Neuronal stem cell (in vitro differentiated cells): ENCODE data around the gene CCDC54.
A peak's percentile ranks its signal among the peaks of the same experiment; 100 is the strongest.

Experiments
- DNase-seq: peaks from one replicate; pipeline ENCODE4 v3.0.0-alpha.2; 2013; ENCODE audit warnings: low spot score
- H2AFZ ChIP-seq: one replicate; pipeline ENCODE4 v1.6.1; 2013; ENCODE audit warnings: mild to moderate bottlenecking, low read length, inconsistent platforms
- H2AK5ac ChIP-seq: 2 replicates; pipeline ENCODE4 v1.6.1; 2013; ENCODE audit warnings: low read depth, mild to moderate bottlenecking, inconsistent platforms, low read length, moderate library complexity, mixed read lengths
- H2BK120ac ChIP-seq: 2 replicates; pipeline ENCODE4 v1.6.1; 2013; ENCODE audit warnings: low read depth, mild to moderate bottlenecking, inconsistent platforms, low read length, moderate library complexity, mixed read lengths
- H2BK12ac ChIP-seq: one replicate; pipeline ENCODE4 v1.6.1; 2013; ENCODE audit warnings: low read length, inconsistent platforms
- H2BK15ac ChIP-seq: 2 replicates; pipeline ENCODE4 v1.6.1; 2013; ENCODE audit warnings: mild to moderate bottlenecking, low read length, inconsistent platforms, mixed read lengths
- H2BK5ac ChIP-seq: one replicate; pipeline ENCODE4 v1.6.1; 2013; ENCODE audit warnings: inconsistent platforms, mild to moderate bottlenecking, low read length, moderate library complexity
- H3K14ac ChIP-seq: one replicate; pipeline ENCODE4 v1.6.1; 2013; ENCODE audit warnings: low read length, inconsistent platforms
- H3K18ac ChIP-seq: 2 replicates; pipeline ENCODE4 v1.6.1; 2013; ENCODE audit warnings: low read length, inconsistent platforms
- H3K23ac ChIP-seq: 2 replicates; pipeline ENCODE4 v1.6.1; 2013; ENCODE audit warnings: low read depth, mild to moderate bottlenecking, mixed read lengths, low read length, inconsistent platforms; ENCODE audit not compliant: poor library complexity
- H3K27ac ChIP-seq: replicated peaks from 3 replicates; pipeline ENCODE4 v1.5.1; 2013; ENCODE audit warnings: low read length, inconsistent platforms
- H3K27me3 ChIP-seq, 3 experiments: 2 replicates each; pipeline ENCODE4 v1.6.1; 2013; ENCODE audit warnings: low read length in 3 of 3, mild to moderate bottlenecking in 2 of 3, inconsistent platforms in 1 of 3, low read depth in 1 of 3, mixed read lengths in 1 of 3, moderate library complexity in 1 of 3; ENCODE audit not compliant: control insufficient read depth in 3 of 3, insufficient read depth in 3 of 3
- H3K36me3 ChIP-seq, 2 donors: replicated peaks in 1 of 2; 2 replicates each; pipeline ENCODE4 v1.6.1; 2013; ENCODE audit warnings: low read length in 2 of 2; ENCODE audit not compliant: control insufficient read depth in 2 of 2, insufficient read depth in 2 of 2
- H3K4ac ChIP-seq: 2 replicates; pipeline ENCODE4 v1.6.1; 2013; ENCODE audit warnings: inconsistent platforms, mild to moderate bottlenecking, low read length, moderate library complexity
- H3K4me1 ChIP-seq, 2 donors: 1 replicate in 1 of 2; 2 replicates in 1 of 2; pipeline ENCODE4 v1.6.1; 2013; ENCODE audit warnings: low read length in 2 of 2, low read depth in 1 of 2; ENCODE audit not compliant: control insufficient read depth in 2 of 2, insufficient read depth in 1 of 2
- H3K4me2 ChIP-seq: one replicate; pipeline ENCODE4 v1.6.1; 2013; ENCODE audit warnings: mild to moderate bottlenecking, low read length, inconsistent platforms; ENCODE audit not compliant: insufficient read depth, poor library complexity, severe bottlenecking
- H3K4me3 ChIP-seq, 2 donors: 2 replicates each; pipeline ENCODE4 v1.5.1; 2013; ENCODE audit warnings: low read length in 2 of 2, mild to moderate bottlenecking in 2 of 2, inconsistent platforms in 1 of 2, moderate library complexity in 1 of 2
- H3K79me1 ChIP-seq: one replicate; pipeline ENCODE4 v1.6.1; 2013; ENCODE audit warnings: low read depth, mild to moderate bottlenecking, inconsistent platforms, low read length, moderate library complexity
- H3K9ac ChIP-seq: one replicate; pipeline ENCODE4 v1.6.1; 2013; ENCODE audit warnings: mild to moderate bottlenecking, low read depth, low read length, inconsistent platforms; ENCODE audit not compliant: poor library complexity
- H3K9me3 ChIP-seq, 2 donors: replicated peaks in 1 of 2; 2 replicates each; pipeline versions ENCODE3 to v1.6.1; 2013; ENCODE audit warnings: low read length in 2 of 2, mild to moderate bottlenecking in 2 of 2, inconsistent platforms in 1 of 2, low read depth in 1 of 2, mixed read lengths in 1 of 2, moderate library complexity in 1 of 2; ENCODE audit not compliant: control insufficient read depth in 2 of 2, insufficient read depth in 1 of 2
- H4K8ac ChIP-seq: one replicate; pipeline ENCODE4 v1.6.1; 2013; ENCODE audit warnings: low read depth, mild to moderate bottlenecking, inconsistent platforms, low read length, moderate library complexity
- H4K91ac ChIP-seq: one replicate; pipeline ENCODE4 v1.6.1; 2013; ENCODE audit warnings: low read length, low read depth, mild to moderate bottlenecking, inconsistent platforms; ENCODE audit not compliant: poor library complexity
- WGBS, 2 donors: extraction: QIAGEN DNeasy Blood & Tissue Kit; methylation state at CpG; one replicate each; pipeline ENCODE4 v1.1.7; 2013; ENCODE audit warnings: missing lambda C conversion rate in 2 of 2, mixed read lengths in 1 of 2; ENCODE audit not compliant: insufficient read length in 2 of 2, insufficient replicate concordance in 1 of 2; ENCODE audit errors: extremely low coverage in 2 of 2; 5-methylcytosine and 5-hydroxymethylcytosine counted together

CCDC54 gene

DNA sequence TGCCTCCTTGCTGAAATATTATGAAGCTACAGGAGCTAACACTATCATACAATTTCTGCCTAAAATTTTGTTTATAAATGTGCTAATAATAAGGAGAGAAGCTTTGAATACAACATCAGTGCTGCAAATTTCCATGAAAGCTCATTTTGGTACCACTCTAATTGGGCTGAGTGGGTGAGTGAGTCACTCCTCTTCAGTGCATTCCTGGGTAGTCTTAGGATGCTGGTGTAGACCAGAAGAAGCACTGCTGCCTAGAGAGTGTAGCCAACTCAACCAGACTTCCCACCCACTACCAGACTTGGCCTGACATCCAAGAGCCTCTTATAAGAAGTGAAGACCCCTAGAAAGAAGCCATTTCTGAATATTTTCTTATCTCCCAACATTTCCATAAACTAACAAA is 32.5 kb upstream of the CCDC54 start:
- no peaks in the 10 kb centered on the region for H3K79me1 ChIP-seq
- H3K23ac ChIP-seq, result no peak overlapping the region
- H3K4me2 ChIP-seq, result no peak overlapping the region
- H3K4me3 ChIP-seq, result no peak overlapping the region
- H2BK12ac ChIP-seq, result no peak overlapping the region
- H2BK15ac ChIP-seq, result no peak overlapping the region
- no peak overlapping the region for H2BK5ac ChIP-seq
- no peaks in the 10 kb centered on the region for H3K36me3 ChIP-seq
- no peak overlapping the region for H2AFZ ChIP-seq
- DNase-seq, result no peak
- no peak overlapping the region for H4K91ac ChIP-seq
- no peak overlapping the region for H2BK120ac ChIP-seq
- no peak overlapping the region for H3K4ac ChIP-seq
- H3K27me3 ChIP-seq, result no peaks in the 10 kb centered on the region
- peaks cover 2 to 3% of the 10 kb centered on the region in 2 donors for H3K4me1 ChIP-seq
- H3K18ac ChIP-seq, result no peak overlapping the region
- H4K8ac ChIP-seq, result no peak overlapping the region
- H2AK5ac ChIP-seq, result no peak overlapping the region
- H3K9me3 ChIP-seq, result no peaks in the 10 kb centered on the region
- no peak overlapping the region for H3K14ac ChIP-seq
- no peak overlapping the region for H3K27ac ChIP-seq
- no peak overlapping the region for H3K9ac ChIP-seq

GRCh38 chr3:107345822-107346405 is 31.3 kb upstream of the CCDC54 start:
- Histone ChIP-seq H3K4me2 (no peak overlapping the region), H3K14ac (peak overlapping the region; percentile 58), H3K27ac (peak overlapping the region; percentile 40), H3K79me1 (no peaks in the 10 kb centered on the region), H3K18ac (peak overlapping the region; percentile 90), H3K4me3 (no peak overlapping the region), H4K91ac (no peak overlapping the region), H4K8ac (no peak overlapping the region), H2AFZ (no peak overlapping the region), H3K27me3 (no peaks in the 10 kb centered on the region), H3K9me3 (no peaks in the 10 kb centered on the region), H3K4ac (no peak overlapping the region), H3K9ac (no peak overlapping the region), H2BK12ac (no peak overlapping the region), H3K23ac (no peak overlapping the region), H2BK15ac (no peak overlapping the region), H3K4me1 (peaks cover 2 to 3% of the 10 kb centered on the region in 2 donors), H2BK5ac (no peak overlapping the region), H3K36me3 (no peaks in the 10 kb centered on the region), H2BK120ac (no peak overlapping the region), H2AK5ac (no peak overlapping the region)
- no peak for DNase-seq
- WGBS, 2 donors, result no CpG with 5 or more reads among the region's 4 CpGs

DNA sequence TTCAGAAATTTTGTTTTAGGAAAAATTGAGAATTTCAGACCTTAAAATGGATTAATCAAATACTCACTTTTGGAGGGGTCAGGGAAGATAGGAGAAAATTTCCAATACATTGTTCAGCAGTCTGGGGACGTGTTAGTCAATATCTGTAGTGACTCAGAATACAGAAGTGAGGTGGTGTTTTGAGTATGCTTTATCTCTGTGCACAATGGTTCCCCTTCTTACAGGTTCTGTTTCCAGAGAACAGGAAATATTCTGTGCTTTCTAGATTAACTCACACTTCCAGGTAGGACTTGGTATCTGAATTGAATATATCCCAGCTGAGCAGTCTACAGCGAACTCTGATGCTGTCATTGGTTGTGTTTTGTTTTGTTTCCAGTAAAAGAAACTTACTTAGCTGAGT is 30.7 kb upstream of the CCDC54 start:
- H3K14ac ChIP-seq, result no peak overlapping the region
- no peak overlapping the region for H2BK12ac ChIP-seq
- WGBS, 2 donors, result no CpG with 5 or more reads among the region's 2 CpGs
- no peak overlapping the region for H4K91ac ChIP-seq
- no peak overlapping the region for H3K18ac ChIP-seq
- no peak overlapping the region for H2AK5ac ChIP-seq
- no peaks in the 10 kb centered on the region for H3K9me3 ChIP-seq
- no peak overlapping the region for H3K23ac ChIP-seq
- DNase-seq, result no peak
- H4K8ac ChIP-seq, result no peak overlapping the region
- no peak overlapping the region for H3K27ac ChIP-seq
- H3K79me1 ChIP-seq, result no peaks in the 10 kb centered on the region
- H3K4me2 ChIP-seq, result no peak overlapping the region
- no peak overlapping the region for H3K4ac ChIP-seq
- H3K36me3 ChIP-seq, result no peaks in the 10 kb centered on the region
- H2BK15ac ChIP-seq, result no peak overlapping the region
- H3K4me3 ChIP-seq, result no peak overlapping the region
- H3K4me1 ChIP-seq, result peaks cover 2 to 3% of the 10 kb centered on the region in 2 donors
- H2AFZ ChIP-seq, result no peak overlapping the region
- no peak overlapping the region for H2BK5ac ChIP-seq
- no peaks in the 10 kb centered on the region for H3K27me3 ChIP-seq
- no peak overlapping the region for H3K9ac ChIP-seq
- H2BK120ac ChIP-seq, result no peak overlapping the region

DNA sequence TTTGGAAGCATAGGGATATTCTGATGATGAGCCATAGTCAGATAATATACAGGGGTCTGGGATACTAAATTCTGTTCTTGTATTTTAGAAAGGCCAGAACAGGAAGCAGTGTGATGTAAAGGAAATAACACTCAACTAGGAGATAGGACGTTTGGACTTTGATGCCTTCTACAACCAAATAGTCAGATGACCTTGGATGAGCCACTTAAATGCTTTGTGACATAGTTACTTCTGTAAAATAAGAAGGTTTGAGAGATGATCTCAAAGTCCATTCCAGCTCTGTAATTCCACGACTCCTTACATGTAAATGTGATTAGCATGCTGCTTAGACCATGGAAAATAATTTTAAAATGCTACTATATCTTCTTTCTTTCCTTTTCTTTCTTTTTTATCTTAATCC is 29.5 kb upstream of the CCDC54 start:
- Histone ChIP-seq H3K4me3 (no peak overlapping the region), H3K4me1 (peaks cover 2 to 3% of the 10 kb centered on the region in 2 donors), H2BK15ac (no peak overlapping the region), H4K8ac (no peak overlapping the region), H3K4ac (no peak overlapping the region), H2BK12ac (no peak overlapping the region), H3K18ac (no peak overlapping the region), H3K9me3 (no peaks in the 10 kb centered on the region), H3K14ac (no peak overlapping the region), H3K27ac (no peak overlapping the region), H3K36me3 (no peaks in the 10 kb centered on the region), H3K9ac (no peak overlapping the region), H3K79me1 (no peaks in the 10 kb centered on the region), H3K23ac (no peak overlapping the region), H2BK5ac (no peak overlapping the region), H2AFZ (no peak overlapping the region), H2BK120ac (no peak overlapping the region), H2AK5ac (no peak overlapping the region), H3K27me3 (no peaks in the 10 kb centered on the region), H3K4me2 (no peak overlapping the region), H4K91ac (no peak overlapping the region)
- no peak for DNase-seq
- no CpG with 5 or more reads among the region's 2 CpGs for WGBS, 2 donors
